Measurements from ENCODE around the gene POMGNT2.
"Not testable (repeated sequence)": the region's sequence is repeated elsewhere in the genome, so short reads cannot be mapped to it uniquely, and the experiment has no call there.

POMGNT2 gene

GRCh38 chr3:43077261-43077660 is 28.6 kb downstream of the POMGNT2 start:
- in situ Hi-C loops (cut with MboI; ENCODE audit: low sequenced_read_pairs) = no loop called here

GRCh38 chr3:43076857-43077256 is 29.0 kb downstream of the POMGNT2 start:
- in situ Hi-C loops (cut with MboI; ENCODE audit: low sequenced_read_pairs) = no loop called here

GRCh38 chr3:43075904-43076661 is 29.8 kb downstream of the POMGNT2 start:
- in situ Hi-C loops (cut with MboI; ENCODE audit: low sequenced_read_pairs) = no loop called here

GRCh38 chr3:43074901-43075689 is 30.8 kb downstream of the POMGNT2 start:
- in situ Hi-C loops (cut with MboI; ENCODE audit: low sequenced_read_pairs) = no loop called here

- in situ Hi-C loops (cut with MboI; ENCODE audit: low sequenced_read_pairs) = no loop called here
Observed at GRCh38 chr3:43074482-43074881, 31.4 kb downstream of the POMGNT2 start.

GRCh38 chr3:43073836-43074220 is 32.1 kb downstream of the POMGNT2 start:
- in situ Hi-C loops (cut with MboI; ENCODE audit: low sequenced_read_pairs) = no loop called here

- in situ Hi-C loops (cut with MboI; ENCODE audit: low sequenced_read_pairs) = no loop called here
Observed at GRCh38 chr3:43073116-43073835, 32.6 kb downstream of the POMGNT2 start.

GRCh38 chr3:43072361-43072760 is 33.5 kb downstream of the POMGNT2 start:
- in situ Hi-C loops (cut with MboI; ENCODE audit: low sequenced_read_pairs) = no loop called here

GRCh38 chr3:43071313-43071893 is 34.5 kb downstream of the POMGNT2 start:
- in situ Hi-C loops (cut with MboI; ENCODE audit: low sequenced_read_pairs) = no loop called here

- in situ Hi-C loops (cut with MboI; ENCODE audit: low sequenced_read_pairs) = not testable (repeated sequence)
Observed at GRCh38 chr3:43070670-43071069, 35.2 kb downstream of the POMGNT2 start.

- in situ Hi-C loops (cut with MboI; ENCODE audit: low sequenced_read_pairs) = no loop called here
Observed at GRCh38 chr3:43063114-43063513, 42.8 kb downstream of the POMGNT2 start.

GRCh38 chr3:43062564-43063040 is 43.3 kb downstream of the POMGNT2 start:
- in situ Hi-C loops (cut with MboI; ENCODE audit: low sequenced_read_pairs) = no loop called here

- in situ Hi-C loops (cut with MboI; ENCODE audit: low sequenced_read_pairs) = no loop called here
Observed at GRCh38 chr3:43062040-43062563, 43.8 kb downstream of the POMGNT2 start.

GRCh38 chr3:43061101-43061895 is 44.6 kb downstream of the POMGNT2 start:
- in situ Hi-C loops (cut with MboI; ENCODE audit: low sequenced_read_pairs) = no loop called here

- in situ Hi-C loops (cut with MboI; ENCODE audit: low sequenced_read_pairs) = no loop called here
Observed at GRCh38 chr3:43059456-43059855, 46.4 kb downstream of the POMGNT2 start.

GRCh38 chr3:43055806-43056770 is 49.8 kb downstream of the POMGNT2 start:
- in situ Hi-C loops (cut with MboI; ENCODE audit: low sequenced_read_pairs) = no loop called here

- in situ Hi-C loops (cut with MboI; ENCODE audit: low sequenced_read_pairs) = no loop called here
Observed at GRCh38 chr3:43055393-43055792, 50.5 kb downstream of the POMGNT2 start.

GRCh38 chr3:43054754-43055153 is 51.1 kb downstream of the POMGNT2 start:
- in situ Hi-C loops (cut with MboI; ENCODE audit: low sequenced_read_pairs) = no loop called here

GRCh38 chr3:43053291-43053690 is 52.6 kb downstream of the POMGNT2 start:
- in situ Hi-C loops (cut with MboI; ENCODE audit: low sequenced_read_pairs) = no loop called here
